NCI-H69 (cell line): ENCODE results near the gene GOLGA7B.
A peak's percentile ranks its signal among the peaks of the same experiment; 100 is the strongest.

Experiments
- DNase-seq: peaks from one replicate; lab custom pipeline; 2025; lab: John Stamatoyannopoulos, UW

GOLGA7B gene

GRCh38 chr10:97867220-97867800 lies 17.7 kb downstream of the GOLGA7B start:
- no peak for DNase-seq

GRCh38 chr10:97868134-97868685 lies 18.6 kb downstream of the GOLGA7B start:
- no peak for DNase-seq

- peak; percentile 92 for DNase-seq
Measured at GRCh38 chr10:97869091-97870042, 19.7 kb downstream of the GOLGA7B start.

GRCh38 chr10:97870990-97871389 lies 21.3 kb downstream of the GOLGA7B start:
- DNase-seq, result no peak

GRCh38 chr10:97873569-97873968 lies 23.9 kb downstream of the GOLGA7B start:
- DNase-seq, result no peak

GRCh38 chr10:97874332-97874731 lies 24.7 kb downstream of the GOLGA7B start:
- no peak for DNase-seq

- DNase-seq, result no peak
Measured at GRCh38 chr10:97875391-97875790, 25.7 kb downstream of the GOLGA7B start.

- no peak for DNase-seq
Measured at GRCh38 chr10:97876402-97876801, 26.8 kb downstream of the GOLGA7B start.

GRCh38 chr10:97879241-97879640 lies 29.6 kb downstream of the GOLGA7B start:
- no peak for DNase-seq

GRCh38 chr10:97880109-97880508 lies 30.5 kb downstream of the GOLGA7B start:
- no peak for DNase-seq

GRCh38 chr10:97882142-97883091 lies 32.8 kb downstream of the GOLGA7B start:
- no peak for DNase-seq

- no peak for DNase-seq
Measured at GRCh38 chr10:97883092-97883485, 33.4 kb downstream of the GOLGA7B start.

GRCh38 chr10:97886286-97886685 lies 36.6 kb downstream of the GOLGA7B start:
- DNase-seq, result no peak

GRCh38 chr10:97887399-97887798 lies 37.8 kb downstream of the GOLGA7B start:
- DNase-seq, result no peak

- DNase-seq, result no peak
Measured at GRCh38 chr10:97888134-97888533, 38.5 kb downstream of the GOLGA7B start.

GRCh38 chr10:97888641-97889262 lies 39.1 kb downstream of the GOLGA7B start:
- DNase-seq, result peak; percentile 89

GRCh38 chr10:97889461-97890265 lies 40.0 kb downstream of the GOLGA7B start:
- DNase-seq, result peak; percentile 94

GRCh38 chr10:97891497-97892167 lies 42.0 kb downstream of the GOLGA7B start:
- DNase-seq, result no peak

- DNase-seq, result no peak
Measured at GRCh38 chr10:97892506-97892905, 42.9 kb downstream of the GOLGA7B start.

GRCh38 chr10:97892939-97893338 lies 43.3 kb downstream of the GOLGA7B start:
- DNase-seq, result no peak
